GM18870 (cell line): ENCODE data around the gene RHOF.
A peak's percentile ranks its signal among the peaks of the same experiment; 100 is the strongest.

ENCODE experiments used
- ATAC-seq: cut with Tn5 transposase; IDR thresholded peaks from one replicate; pipeline ENCODE4 v1.9.1; 2021; ENCODE audit warnings: moderate library complexity; ENCODE audit not compliant: unreplicated experiment

RHOF gene

GRCh38 chr12:121793440-121793837 lies at the start of gene RHOF:
Gene RHOF, minus strand, starts transcription at chr12:121793688. Its CDS starts 55 bp downstream, at chr12:121793633.
- no peak for ATAC-seq

- no peak for ATAC-seq
These were observed 46.7 kb upstream of the RHOF start for GRCh38 chr12:121839993-121840761.

GRCh38 chr12:121839106-121839992 lies 45.9 kb upstream of the RHOF start:
- peak; percentile 90 for ATAC-seq

GRCh38 chr12:121838126-121838525 lies 44.6 kb upstream of the RHOF start:
- ATAC-seq = no peak

- ATAC-seq = no peak
These were observed 44.2 kb upstream of the RHOF start for GRCh38 chr12:121837680-121838079.

GRCh38 chr12:121831571-121832245 lies 38.2 kb upstream of the RHOF start:
- ATAC-seq = no peak

- ATAC-seq = no peak
These were observed 37.2 kb upstream of the RHOF start for GRCh38 chr12:121830588-121831265.

GRCh38 chr12:121830134-121830533 lies 36.6 kb upstream of the RHOF start:
- ATAC-seq = no peak

GRCh38 chr12:121829250-121829918 lies 35.9 kb upstream of the RHOF start:
- ATAC-seq = no peak

- ATAC-seq = no peak
These were observed 35.3 kb upstream of the RHOF start for GRCh38 chr12:121828826-121829225.

- ATAC-seq = no peak
These were observed 34.8 kb upstream of the RHOF start for GRCh38 chr12:121828306-121828705.

GRCh38 chr12:121827351-121828099 lies 34.0 kb upstream of the RHOF start:
- no peak for ATAC-seq

- ATAC-seq = no peak
These were observed 33.0 kb upstream of the RHOF start for GRCh38 chr12:121826318-121827150.

- ATAC-seq = no peak
These were observed 31.6 kb upstream of the RHOF start for GRCh38 chr12:121825041-121825523.

- ATAC-seq = no peak
These were observed 30.2 kb upstream of the RHOF start for GRCh38 chr12:121823727-121824115.

- no peak for ATAC-seq
These were observed 29.7 kb upstream of the RHOF start for GRCh38 chr12:121823101-121823726.

GRCh38 chr12:121822393-121823100 lies 29.1 kb upstream of the RHOF start:
- no peak for ATAC-seq
